ENCODE data around the gene CD226. TPM values are rescaled to one million over a fixed set of nuclear protein-coding genes. Genes with fewer than 3 reads are reported as not detected.

The CD226 gene
- total and polyA plus RNA-seq, 2 of the 13 experiments (the other 11 are each of a cell fraction or from before 2014, with no cell fraction given), result 0.13 to 0.77 TPM

DNA sequence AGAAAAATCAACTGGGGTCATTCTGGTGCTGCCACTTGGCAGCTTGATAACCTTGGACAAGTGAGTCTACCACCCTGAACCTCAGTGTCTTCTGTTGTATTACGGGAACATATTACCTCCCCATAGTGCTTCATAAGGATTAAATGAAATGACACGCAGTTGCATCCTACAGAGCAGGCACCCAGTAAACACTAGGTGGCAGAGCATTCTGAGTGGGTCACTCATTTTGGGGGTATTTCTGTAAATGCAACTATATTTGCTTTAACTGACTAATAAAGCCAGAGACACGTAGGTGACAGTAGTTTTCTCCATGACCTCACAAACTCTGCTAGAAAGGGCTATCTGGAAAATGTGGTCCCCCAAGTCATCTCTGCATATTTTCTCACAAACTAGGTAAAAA, 4.7 kb downstream of the CD226 start (continued):
- TF ChIP-seq, protein P1, sequence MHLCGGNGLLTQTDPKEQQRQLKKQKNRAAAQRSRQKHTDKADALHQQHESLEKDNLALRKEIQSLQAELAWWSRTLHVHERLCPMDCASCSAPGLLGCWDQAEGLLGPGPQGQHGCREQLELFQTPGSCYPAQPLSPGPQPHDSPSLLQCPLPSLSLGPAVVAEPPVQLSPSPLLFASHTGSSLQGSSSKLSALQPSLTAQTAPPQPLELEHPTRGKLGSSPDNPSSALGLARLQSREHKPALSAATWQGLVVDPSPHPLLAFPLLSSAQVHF (CRISPR knock-in tag; IDR thresholded peaks at IDR 0.05), result no peak
- TF ChIP-seq ZNF274 (CRISPR knock-in tag; IDR thresholded peaks at IDR 0.05) (no peak), MTA3 (CRISPR knock-in tag; IDR thresholded peaks at IDR 0.05) (no peak), ZSCAN29 (CRISPR knock-in tag; conservative IDR thresholded peaks at IDR 0.05) (no peak), POLR2AphosphoS2 (IDR thresholded peaks at IDR 0.05; ENCODE audit: low read depth, low read length) (no peak), TBX3 (IDR thresholded peaks at IDR 0.05; ENCODE audit: borderline replicate concordance) (no peak), ZNF256 (CRISPR knock-in tag; conservative IDR thresholded peaks at IDR 0.05) (no peak), EHMT2 (IDR thresholded peaks at IDR 0.05; ENCODE audit: borderline replicate concordance, low read depth, low read length) (no peak), ELF4 (CRISPR knock-in tag; IDR thresholded peaks at IDR 0.05; ENCODE audit: borderline replicate concordance) (no peak), KAT8 (CRISPR knock-in tag; IDR thresholded peaks at IDR 0.05) (no peak)
- TF ChIP-seq, protein P2, sequence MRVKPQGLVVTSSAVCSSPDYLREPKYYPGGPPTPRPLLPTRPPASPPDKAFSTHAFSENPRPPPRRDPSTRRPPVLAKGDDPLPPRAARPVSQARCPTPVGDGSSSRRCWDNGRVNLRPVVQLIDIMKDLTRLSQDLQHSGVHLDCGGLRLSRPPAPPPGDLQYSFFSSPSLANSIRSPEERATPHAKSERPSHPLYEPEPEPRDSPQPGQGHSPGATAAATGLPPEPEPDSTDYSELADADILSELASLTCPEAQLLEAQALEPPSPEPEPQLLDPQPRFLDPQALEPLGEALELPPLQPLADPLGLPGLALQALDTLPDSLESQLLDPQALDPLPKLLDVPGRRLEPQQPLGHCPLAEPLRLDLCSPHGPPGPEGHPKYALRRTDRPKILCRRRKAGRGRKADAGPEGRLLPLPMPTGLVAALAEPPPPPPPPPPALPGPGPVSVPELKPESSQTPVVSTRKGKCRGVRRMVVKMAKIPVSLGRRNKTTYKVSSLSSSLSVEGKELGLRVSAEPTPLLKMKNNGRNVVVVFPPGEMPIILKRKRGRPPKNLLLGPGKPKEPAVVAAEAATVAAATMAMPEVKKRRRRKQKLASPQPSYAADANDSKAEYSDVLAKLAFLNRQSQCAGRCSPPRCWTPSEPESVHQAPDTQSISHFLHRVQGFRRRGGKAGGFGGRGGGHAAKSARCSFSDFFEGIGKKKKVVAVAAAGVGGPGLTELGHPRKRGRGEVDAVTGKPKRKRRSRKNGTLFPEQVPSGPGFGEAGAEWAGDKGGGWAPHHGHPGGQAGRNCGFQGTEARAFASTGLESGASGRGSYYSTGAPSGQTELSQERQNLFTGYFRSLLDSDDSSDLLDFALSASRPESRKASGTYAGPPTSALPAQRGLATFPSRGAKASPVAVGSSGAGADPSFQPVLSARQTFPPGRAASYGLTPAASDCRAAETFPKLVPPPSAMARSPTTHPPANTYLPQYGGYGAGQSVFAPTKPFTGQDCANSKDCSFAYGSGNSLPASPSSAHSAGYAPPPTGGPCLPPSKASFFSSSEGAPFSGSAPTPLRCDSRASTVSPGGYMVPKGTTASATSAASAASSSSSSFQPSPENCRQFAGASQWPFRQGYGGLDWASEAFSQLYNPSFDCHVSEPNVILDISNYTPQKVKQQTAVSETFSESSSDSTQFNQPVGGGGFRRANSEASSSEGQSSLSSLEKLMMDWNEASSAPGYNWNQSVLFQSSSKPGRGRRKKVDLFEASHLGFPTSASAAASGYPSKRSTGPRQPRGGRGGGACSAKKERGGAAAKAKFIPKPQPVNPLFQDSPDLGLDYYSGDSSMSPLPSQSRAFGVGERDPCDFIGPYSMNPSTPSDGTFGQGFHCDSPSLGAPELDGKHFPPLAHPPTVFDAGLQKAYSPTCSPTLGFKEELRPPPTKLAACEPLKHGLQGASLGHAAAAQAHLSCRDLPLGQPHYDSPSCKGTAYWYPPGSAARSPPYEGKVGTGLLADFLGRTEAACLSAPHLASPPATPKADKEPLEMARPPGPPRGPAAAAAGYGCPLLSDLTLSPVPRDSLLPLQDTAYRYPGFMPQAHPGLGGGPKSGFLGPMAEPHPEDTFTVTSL (CRISPR knock-in tag; IDR thresholded peaks at IDR 0.05; ENCODE audit: borderline replicate concordance), result no peak
